Measurements from ENCODE around the gene NTHL1. TPM values are rescaled to one million over a fixed set of nuclear protein-coding genes. Genes with fewer than 3 reads are reported as not detected.
A peak's percentile ranks its signal among the peaks of the same experiment; 100 is the strongest.

NTHL1 gene
- total and polyA plus RNA-seq, 2 of the 13 experiments (the other 11 are each of a cell fraction or from before 2014, with no cell fraction given) = 47.5 to 64.9 TPM

DNA sequence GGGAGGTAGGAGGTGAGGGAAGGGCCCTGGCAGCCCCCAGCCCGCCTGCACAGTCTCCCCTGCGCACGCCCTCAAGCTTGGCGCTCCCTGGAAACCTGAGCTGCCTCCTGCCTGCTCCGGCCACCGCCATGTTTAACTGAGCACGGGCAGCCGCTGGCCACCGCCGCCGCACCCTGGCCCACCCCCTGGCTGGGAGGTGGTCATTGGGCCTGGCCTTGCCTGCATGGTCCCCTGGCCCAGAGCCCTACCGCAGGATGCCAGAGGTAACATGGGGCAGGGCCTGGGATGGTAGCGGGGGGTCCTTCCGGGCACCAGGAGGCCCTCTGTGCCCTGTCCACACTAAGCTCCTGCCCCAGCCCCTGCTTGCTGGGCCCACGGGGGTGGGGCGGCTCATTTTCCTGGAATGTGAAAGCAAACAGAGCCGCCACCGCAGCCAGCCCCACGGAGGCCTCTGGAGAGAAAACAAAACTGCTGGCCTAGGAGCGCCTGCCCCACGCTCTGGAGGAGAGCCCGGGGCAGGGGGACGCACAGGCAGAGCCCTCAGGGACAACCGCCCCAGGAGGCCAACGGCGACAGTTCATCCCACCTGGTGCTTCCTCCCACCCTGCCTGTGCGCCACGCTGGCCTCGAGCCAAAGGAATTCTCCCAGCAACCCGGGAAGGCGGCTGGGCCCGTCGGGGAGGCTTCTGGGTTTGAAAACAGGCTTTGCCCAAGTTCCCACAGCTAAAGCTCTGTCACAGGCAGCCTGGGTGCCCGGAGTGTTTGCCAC is 12.0 kb downstream of the NTHL1 start (continued):
- TF ChIP-seq HOXA5 (CRISPR knock-in tag; IDR thresholded peaks at IDR 0.05) = peak; percentile 75; the same call in 1 of the 2 replicates
- TF ChIP-seq FOXJ3 (CRISPR knock-in tag; IDR thresholded peaks at IDR 0.05; ENCODE audit: borderline replicate concordance) = peak; percentile 90
- peak; percentile 75; the same call in 1 of the 2 replicates for TF ChIP-seq ZMYM2 (CRISPR knock-in tag; IDR thresholded peaks at IDR 0.05)
- TF ChIP-seq ELF1 (CRISPR knock-in tag; IDR thresholded peaks at IDR 0.05) = peak; percentile 71; the same call in 1 of the 2 replicates
- TF ChIP-seq JUN (CRISPR knock-in tag; IDR thresholded peaks at IDR 0.05) = 0 out of 2 replicates have a peak, but pooled peaks have one; percentile 9
- peak; percentile 19; the same call in 1 of the 2 replicates for TF ChIP-seq SNAI1 (CRISPR knock-in tag; IDR thresholded peaks at IDR 0.05; ENCODE audit: borderline replicate concordance)
- TF ChIP-seq PPARG (CRISPR knock-in tag; conservative IDR thresholded peaks at IDR 0.05) = peak; percentile 76
- TF ChIP-seq AKAP8 (CRISPR knock-in tag; IDR thresholded peaks at IDR 0.05) = peak; percentile 60; the same call in 1 of the 2 replicates
- TF ChIP-seq POGZ (CRISPR knock-in tag; IDR thresholded peaks at IDR 0.05) = 0 out of 2 replicates have a peak, but pooled peaks have one; percentile 59
- 0 out of 2 replicates have a peak, but pooled peaks have one; percentile 52 for TF ChIP-seq ELF3 (CRISPR knock-in tag; IDR thresholded peaks at IDR 0.05)
- peak; percentile 37; the same call in 1 of the 2 replicates for TF ChIP-seq ZMYM4 (CRISPR knock-in tag; IDR thresholded peaks at IDR 0.05)
- TF ChIP-seq MLX (CRISPR knock-in tag; IDR thresholded peaks at IDR 0.05) = peak; percentile 61; the same call in 1 of the 2 replicates
- TF ChIP-seq ZNF724P (CRISPR knock-in tag; IDR thresholded peaks at IDR 0.05; ENCODE audit: borderline replicate concordance) = no peak
- peak; percentile 48 for TF ChIP-seq POLR2AphosphoS5 (IDR thresholded peaks at IDR 0.05; ENCODE audit: low read depth, low read length)
- TF ChIP-seq, protein P1, sequence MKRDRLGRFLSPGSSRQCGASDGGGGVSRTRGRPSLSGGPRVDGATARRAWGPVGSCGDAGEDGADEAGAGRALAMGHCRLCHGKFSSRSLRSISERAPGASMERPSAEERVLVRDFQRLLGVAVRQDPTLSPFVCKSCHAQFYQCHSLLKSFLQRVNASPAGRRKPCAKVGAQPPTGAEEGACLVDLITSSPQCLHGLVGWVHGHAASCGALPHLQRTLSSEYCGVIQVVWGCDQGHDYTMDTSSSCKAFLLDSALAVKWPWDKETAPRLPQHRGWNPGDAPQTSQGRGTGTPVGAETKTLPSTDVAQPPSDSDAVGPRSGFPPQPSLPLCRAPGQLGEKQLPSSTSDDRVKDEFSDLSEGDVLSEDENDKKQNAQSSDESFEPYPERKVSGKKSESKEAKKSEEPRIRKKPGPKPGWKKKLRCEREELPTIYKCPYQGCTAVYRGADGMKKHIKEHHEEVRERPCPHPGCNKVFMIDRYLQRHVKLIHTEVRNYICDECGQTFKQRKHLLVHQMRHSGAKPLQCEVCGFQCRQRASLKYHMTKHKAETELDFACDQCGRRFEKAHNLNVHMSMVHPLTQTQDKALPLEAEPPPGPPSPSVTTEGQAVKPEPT (CRISPR knock-in tag; IDR thresholded peaks at IDR 0.05; ENCODE audit: low read depth) = no peak; the same call in 1 of the 2 replicates
- TF ChIP-seq, protein P2, sequence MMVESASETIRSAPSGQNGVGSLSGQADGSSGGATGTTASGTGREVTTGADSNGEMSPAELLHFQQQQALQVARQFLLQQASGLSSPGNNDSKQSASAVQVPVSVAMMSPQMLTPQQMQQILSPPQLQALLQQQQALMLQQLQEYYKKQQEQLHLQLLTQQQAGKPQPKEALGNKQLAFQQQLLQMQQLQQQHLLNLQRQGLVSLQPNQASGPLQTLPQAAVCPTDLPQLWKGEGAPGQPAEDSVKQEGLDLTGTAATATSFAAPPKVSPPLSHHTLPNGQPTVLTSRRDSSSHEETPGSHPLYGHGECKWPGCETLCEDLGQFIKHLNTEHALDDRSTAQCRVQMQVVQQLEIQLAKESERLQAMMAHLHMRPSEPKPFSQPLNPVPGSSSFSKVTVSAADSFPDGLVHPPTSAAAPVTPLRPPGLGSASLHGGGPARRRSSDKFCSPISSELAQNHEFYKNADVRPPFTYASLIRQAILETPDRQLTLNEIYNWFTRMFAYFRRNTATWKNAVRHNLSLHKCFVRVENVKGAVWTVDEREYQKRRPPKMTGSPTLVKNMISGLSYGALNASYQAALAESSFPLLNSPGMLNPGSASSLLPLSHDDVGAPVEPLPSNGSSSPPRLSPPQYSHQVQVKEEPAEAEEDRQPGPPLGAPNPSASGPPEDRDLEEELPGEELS (CRISPR knock-in tag; IDR thresholded peaks at IDR 0.05) = peak; percentile 82
- TF ChIP-seq ZHX1 (CRISPR knock-in tag; IDR thresholded peaks at IDR 0.05; ENCODE audit: low read depth) = 0 out of 2 replicates have a peak, but pooled peaks have one; percentile 80
